SK-N-SH (cell line): Measurements from ENCODE around the gene PIK3IP1.

Experiments
- CHD2 ChIP-seq: fragments of 150-350 bp; IDR thresholded peaks from 2 replicates; pipeline ENCODE4 v1.6.1; 2018; ENCODE audit warnings: low read length; ENCODE audit not compliant: partially characterized antibody
- EP300 ChIP-seq, 2 experiments: IDR thresholded peaks; 2 replicates each; pipeline versions ENCODE4 v1.4.0 to v1.6.1; 2012; ENCODE audit warnings: borderline replicate concordance in 1 of 2, low read depth in 1 of 2, low read length in 1 of 2
- YY1 ChIP-seq: IDR thresholded peaks from 2 replicates; pipeline ENCODE4 v1.4.0; 2012; ENCODE audit warnings: low read depth, mild to moderate bottlenecking
- TF ChIP-seq, protein P1 (sequence below): fragments of 200-600 bp; sonication (generic); IDR thresholded peaks from 2 replicates; pipeline ENCODE4 v1.6.1; 2017; ENCODE audit warnings: antibody characterized with exemption, mild to moderate bottlenecking, moderate library complexity

- TF ChIP-seq CHD2 = no peak
- TF ChIP-seq YY1 = no peak
- TF ChIP-seq, protein P1, sequence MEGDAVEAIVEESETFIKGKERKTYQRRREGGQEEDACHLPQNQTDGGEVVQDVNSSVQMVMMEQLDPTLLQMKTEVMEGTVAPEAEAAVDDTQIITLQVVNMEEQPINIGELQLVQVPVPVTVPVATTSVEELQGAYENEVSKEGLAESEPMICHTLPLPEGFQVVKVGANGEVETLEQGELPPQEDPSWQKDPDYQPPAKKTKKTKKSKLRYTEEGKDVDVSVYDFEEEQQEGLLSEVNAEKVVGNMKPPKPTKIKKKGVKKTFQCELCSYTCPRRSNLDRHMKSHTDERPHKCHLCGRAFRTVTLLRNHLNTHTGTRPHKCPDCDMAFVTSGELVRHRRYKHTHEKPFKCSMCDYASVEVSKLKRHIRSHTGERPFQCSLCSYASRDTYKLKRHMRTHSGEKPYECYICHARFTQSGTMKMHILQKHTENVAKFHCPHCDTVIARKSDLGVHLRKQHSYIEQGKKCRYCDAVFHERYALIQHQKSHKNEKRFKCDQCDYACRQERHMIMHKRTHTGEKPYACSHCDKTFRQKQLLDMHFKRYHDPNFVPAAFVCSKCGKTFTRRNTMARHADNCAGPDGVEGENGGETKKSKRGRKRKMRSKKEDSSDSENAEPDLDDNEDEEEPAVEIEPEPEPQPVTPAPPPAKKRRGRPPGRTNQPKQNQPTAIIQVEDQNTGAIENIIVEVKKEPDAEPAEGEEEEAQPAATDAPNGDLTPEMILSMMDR = peak; percentile 52
- peak in 1 of 2 experiments; percentile 74; a peak in 1 of 4 replicates for TF ChIP-seq EP300 (IDR thresholded peaks at IDR 0.05; ENCODE audit: borderline replicate concordance in 1 of 2, low read depth in 1 of 2, low read length in 1 of 2)
Observed at GRCh38 chr22:31241936-31242335, 50.4 kb downstream of the PIK3IP1 start.
